Tibial artery (tissue), 4 donors: ENCODE measurements around the gene XIAP.
"Not testable (repeated sequence)": the region's sequence is repeated elsewhere in the genome, so short reads cannot be mapped to it uniquely, and the experiment has no call there.

ENCODE experiments used
- DNase-seq, 2 donors: peaks; one replicate each; pipeline ENCODE4 v3.0.0-alpha.2; 2019
- H3K27ac ChIP-seq, 2 donors: fragments of 200-600 bp; sonication (generic) in 1 of 2; 1 replicate in 1 of 2; 2 replicates in 1 of 2; pipeline ENCODE4 v1.5.1; 2018 to 2019; ENCODE audit warnings: mild to moderate bottlenecking in 1 of 2
- H3K27me3 ChIP-seq, 2 donors: fragments of 200-600 bp; sonication (generic) in 1 of 2; one replicate each; pipeline versions ENCODE4 v1.5.1 to v1.6.0; 2016 to 2019
- H3K36me3 ChIP-seq, 3 donors: fragments of 200-600 bp; sonication (generic) in 2 of 3; one replicate each; pipeline ENCODE4 v1.5.1; 2016 to 2019; ENCODE audit warnings: mild to moderate bottlenecking in 2 of 3
- H3K4me1 ChIP-seq, 4 donors: fragments of 200-600 bp; sonication (generic) in 2 of 4; 1 replicate in 3 of 4; 2 replicates in 1 of 4; pipeline ENCODE4 v1.5.1; 2016 to 2019
- H3K4me3 ChIP-seq, 2 donors: fragments of 200-600 bp; sonication (generic) in 1 of 2; 1 replicate in 1 of 2; 2 replicates in 1 of 2; pipeline ENCODE4 v1.5.1; 2018 to 2019; ENCODE audit warnings: mild to moderate bottlenecking in 2 of 2
- H3K9me3 ChIP-seq, 3 donors: fragments of 200-600 bp; sonication (generic) in 1 of 3; one replicate each; pipeline ENCODE4 v1.5.1; 2016 to 2019
- intact Hi-C: fragments of 100-400 bp; cut with DNase I; formaldehyde crosslinking; loops from one replicate; pipeline ENCODE4 v1.15.0; 2023; ENCODE audit warnings: low total_unique reads
- TF ChIP-seq, protein P1 (sequence below), 2 experiments: fragments of 200-600 bp in 1 of 2; fragments of 450-650 bp in 1 of 2; IDR thresholded peaks; one replicate each; pipeline ENCODE4 v1.5.1; 2017 to 2019; ENCODE audit warnings: antibody characterized with exemption in 2 of 2, mild to moderate bottlenecking in 1 of 2, moderate library complexity in 1 of 2

Gene XIAP

GRCh38 chrX:123830309-123830708 lies 29.5 kb upstream of the XIAP start:
- Histone ChIP-seq H3K4me3 (no peak overlapping the region), H3K27me3 (no peaks in the 10 kb centered on the region), H3K4me1 (no peaks in the 10 kb centered on the region), H3K9me3 (no peaks in the 10 kb centered on the region), H3K27ac (no peak overlapping the region), H3K36me3 (no peaks in the 10 kb centered on the region)
- TF ChIP-seq, protein P1, sequence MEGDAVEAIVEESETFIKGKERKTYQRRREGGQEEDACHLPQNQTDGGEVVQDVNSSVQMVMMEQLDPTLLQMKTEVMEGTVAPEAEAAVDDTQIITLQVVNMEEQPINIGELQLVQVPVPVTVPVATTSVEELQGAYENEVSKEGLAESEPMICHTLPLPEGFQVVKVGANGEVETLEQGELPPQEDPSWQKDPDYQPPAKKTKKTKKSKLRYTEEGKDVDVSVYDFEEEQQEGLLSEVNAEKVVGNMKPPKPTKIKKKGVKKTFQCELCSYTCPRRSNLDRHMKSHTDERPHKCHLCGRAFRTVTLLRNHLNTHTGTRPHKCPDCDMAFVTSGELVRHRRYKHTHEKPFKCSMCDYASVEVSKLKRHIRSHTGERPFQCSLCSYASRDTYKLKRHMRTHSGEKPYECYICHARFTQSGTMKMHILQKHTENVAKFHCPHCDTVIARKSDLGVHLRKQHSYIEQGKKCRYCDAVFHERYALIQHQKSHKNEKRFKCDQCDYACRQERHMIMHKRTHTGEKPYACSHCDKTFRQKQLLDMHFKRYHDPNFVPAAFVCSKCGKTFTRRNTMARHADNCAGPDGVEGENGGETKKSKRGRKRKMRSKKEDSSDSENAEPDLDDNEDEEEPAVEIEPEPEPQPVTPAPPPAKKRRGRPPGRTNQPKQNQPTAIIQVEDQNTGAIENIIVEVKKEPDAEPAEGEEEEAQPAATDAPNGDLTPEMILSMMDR (IDR thresholded peaks at IDR 0.05) = no peak
- intact Hi-C loops = no loop called here
- DNase-seq = peak in 1 of 2 donors; percentile 21

DNA sequence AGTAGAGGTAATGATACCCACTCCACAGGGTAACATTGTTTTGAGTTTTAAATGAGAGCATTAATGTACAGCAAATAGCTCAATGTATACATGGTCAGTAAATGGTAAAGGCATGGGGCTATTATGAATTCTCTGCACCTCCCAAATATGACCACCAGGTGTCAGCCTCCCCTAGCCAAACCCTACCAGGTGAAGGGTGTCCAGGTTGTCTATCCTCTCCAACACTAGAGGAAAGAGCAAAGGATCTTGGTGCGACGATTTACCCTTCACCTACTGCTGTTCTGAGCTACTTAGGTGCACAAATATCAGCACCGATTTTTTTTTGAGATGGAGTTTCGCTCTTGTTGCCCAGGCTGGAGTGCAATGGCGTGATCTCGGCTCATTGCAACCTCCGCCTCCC lies 26.5 kb upstream of the XIAP start:
- no peaks in the 10 kb centered on the region for H3K9me3 ChIP-seq
- H3K27me3 ChIP-seq = no peaks in the 10 kb centered on the region
- no peaks in the 10 kb centered on the region for H3K36me3 ChIP-seq
- H3K4me3 ChIP-seq = no peak overlapping the region
- DNase-seq = peak in 1 of 2 donors; percentile 23
- intact Hi-C loops = no loop called here
- TF ChIP-seq, protein P1 (IDR thresholded peaks at IDR 0.05) = peak; percentile 59 to 67
- no peaks in the 10 kb centered on the region for H3K4me1 ChIP-seq
- H3K27ac ChIP-seq = no peak overlapping the region

- no peak overlapping the region for H3K4me3 ChIP-seq
- TF ChIP-seq, protein P1 (IDR thresholded peaks at IDR 0.05) = no peak
- intact Hi-C loops = no loop called here
Measured at GRCh38 chrX:123834116-123834515, 25.7 kb upstream of the XIAP start.

GRCh38 chrX:123835661-123836371 lies 24.0 kb upstream of the XIAP start:
- TF ChIP-seq, protein P1 (IDR thresholded peaks at IDR 0.05) = no peak
- DNase-seq = no peak
- H3K9me3 ChIP-seq = no peaks in the 10 kb centered on the region
- H3K27ac ChIP-seq = no peak overlapping the region
- intact Hi-C loops = no loop called here
- H3K4me3 ChIP-seq = no peak overlapping the region
- H3K36me3 ChIP-seq = no peaks in the 10 kb centered on the region
- no peaks in the 10 kb centered on the region for H3K4me1 ChIP-seq
- H3K27me3 ChIP-seq = no peaks in the 10 kb centered on the region

More at GRCh38 chrX:123834116-123834515, 25.7 kb upstream of the XIAP start:
- H3K27me3 ChIP-seq = no peaks in the 10 kb centered on the region
- no peaks in the 10 kb centered on the region for H3K4me1 ChIP-seq
- H3K9me3 ChIP-seq = no peaks in the 10 kb centered on the region
- no peaks in the 10 kb centered on the region for H3K36me3 ChIP-seq
- H3K27ac ChIP-seq = no peak overlapping the region
- no peak for DNase-seq

DNA sequence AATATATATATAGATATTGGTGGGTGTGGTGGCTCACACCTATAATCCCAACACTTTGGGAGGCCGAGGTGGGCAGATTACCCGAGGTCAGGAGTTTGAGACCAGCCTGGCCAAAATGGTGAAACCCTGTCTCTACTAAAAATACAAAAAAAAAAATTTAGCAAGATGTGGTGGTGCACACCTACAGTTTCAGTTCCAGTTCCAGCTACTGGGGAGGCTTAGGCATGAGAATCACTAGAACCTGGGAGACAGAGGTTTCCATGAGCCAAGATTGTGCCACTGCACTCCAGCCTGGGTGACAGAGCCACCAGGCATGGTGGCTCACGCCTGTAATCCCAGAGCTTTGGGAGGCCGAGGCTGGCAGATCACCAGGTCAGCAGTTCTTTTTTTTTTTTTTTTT lies 14.7 kb upstream of the XIAP start:
- H3K27me3 ChIP-seq, H3K36me3 ChIP-seq, DNase-seq, H3K4me1 ChIP-seq, H3K9me3 ChIP-seq, H3K4me3 ChIP-seq, intact Hi-C loops, H3K27ac ChIP-seq: not testable (repeated sequence)

DNA sequence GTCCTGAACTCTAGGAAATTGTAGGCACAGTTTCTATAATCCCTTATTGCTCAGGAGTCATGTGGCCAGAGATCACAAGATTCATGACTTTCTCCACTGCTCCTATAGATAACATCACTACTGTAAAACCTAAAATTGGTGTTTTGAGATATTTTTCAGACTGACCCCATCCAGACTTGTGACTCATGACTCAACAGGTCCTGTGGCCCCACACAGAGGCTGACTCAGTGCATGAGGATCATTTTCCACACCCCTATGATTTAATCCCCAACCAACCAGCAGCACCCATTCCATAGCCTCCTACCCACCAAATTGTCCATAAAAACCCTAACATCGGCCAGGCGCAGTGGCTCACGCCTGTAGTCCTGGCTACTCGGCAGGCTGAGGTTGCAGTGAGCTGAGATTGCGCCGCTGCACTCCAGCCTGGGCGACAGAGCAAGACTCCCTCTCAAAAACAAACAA lies 13.2 kb upstream of the XIAP start:
- no peaks in the 10 kb centered on the region for H3K36me3 ChIP-seq
- intact Hi-C loops = no loop called here
- H3K4me3 ChIP-seq = no peak overlapping the region
- H3K9me3 ChIP-seq = no peaks in the 10 kb centered on the region
- no peak overlapping the region for H3K27ac ChIP-seq
- TF ChIP-seq, protein P1 (IDR thresholded peaks at IDR 0.05) = no peak
- no peak for DNase-seq
- no peaks in the 10 kb centered on the region for H3K27me3 ChIP-seq
- H3K4me1 ChIP-seq = no peaks in the 10 kb centered on the region
